ENCODE measurements around the gene GTF3C2. TPM values are rescaled to one million over a fixed set of nuclear protein-coding genes. Genes with fewer than 3 reads are reported as not detected.

GTF3C2 gene
- total and polyA plus RNA-seq, 3 experiments from 2014 or later, result 43.5 to 81.7 (median 76.7) TPM

- Histone ChIP-seq H3K27me3 (ENCODE audit: insufficient read depth, low read length, poor library complexity, severe bottlenecking) (no peaks in the 10 kb centered on the region), H3K4me3 (ENCODE audit: low read length) (no peak overlapping the region), H3K36me3 (ENCODE audit: insufficient read depth, low read length) (no peaks in the 10 kb centered on the region), H3K4me1 (ENCODE audit: insufficient read depth, low read length) (no peaks in the 10 kb centered on the region), H3K27ac (ENCODE audit: low read depth, low read length) (no peak overlapping the region), H3K9me3 (ENCODE audit: low read length) (no peaks in the 10 kb centered on the region)
- ChIA-PET POLR2A (no interaction called here), CTCF (interaction anchor here (0.9 to 2.3 kb wide), 2 partner anchors 116 to 324 kb away, joined by 3 to 5 read pairs; no protein-coding TSS in a partner anchor)
- DNase-seq, result no peak
- no peak overlapping the region for H3K27ac Mint-ChIP-seq
- H3K36me3 Mint-ChIP-seq, result no peaks in the 10 kb centered on the region
- H3K27me3 Mint-ChIP-seq, result peaks cover 15 to 60% of the 10 kb centered on the region in 2 donors
- no peaks in the 10 kb centered on the region for H3K4me1 Mint-ChIP-seq
- H3K4me3 Mint-ChIP-seq, result no peak overlapping the region
- no peaks in the 10 kb centered on the region for H3K9me3 Mint-ChIP-seq
Measured at GRCh38 chr2:27285481-27285880, 71.1 kb downstream of the GTF3C2 start.

DNA sequence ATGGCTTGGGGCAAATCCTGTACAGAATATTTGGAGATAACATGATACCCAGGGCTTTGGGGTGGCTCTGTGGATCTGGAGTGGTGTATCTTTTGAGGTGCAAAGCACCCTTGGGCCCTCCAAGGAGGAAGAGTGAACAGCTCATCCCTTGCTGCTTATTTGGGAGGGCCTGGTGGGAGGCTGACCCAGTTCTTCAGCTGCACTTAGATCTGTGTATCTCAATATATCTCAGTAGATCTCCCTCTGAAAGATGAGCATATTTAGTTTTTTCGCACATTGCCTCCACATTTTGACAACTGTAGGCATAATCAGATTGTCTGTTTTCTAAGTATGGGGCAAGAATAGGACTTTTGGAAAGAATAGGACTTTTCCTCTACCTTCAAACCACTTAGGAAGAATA, 71.6 kb downstream of the GTF3C2 start:
- H3K36me3 ChIP-seq (ENCODE audit: insufficient read depth, low read length), result no peaks in the 10 kb centered on the region
- CTCF ChIA-PET, result interaction anchor here (0.6 to 2.3 kb wide), 3 partner anchors 115 to 323 kb away, joined by 3 to 5 read pairs (median 3); no protein-coding TSS in a partner anchor
- POLR2A ChIA-PET, result no interaction called here
- no peak overlapping the region for H3K4me3 ChIP-seq (ENCODE audit: low read length)
- H3K4me1 Mint-ChIP-seq, result peaks cover under 1 to 2% (median 1%) of the 10 kb centered on the region in 3 donors
- no peak for DNase-seq
- no peak overlapping the region for H3K27ac ChIP-seq (ENCODE audit: low read depth, low read length)
- no peaks in the 10 kb centered on the region for H3K9me3 ChIP-seq (ENCODE audit: low read length)
- H3K4me3 Mint-ChIP-seq, result no peak overlapping the region
- no peaks in the 10 kb centered on the region for H3K27me3 ChIP-seq (ENCODE audit: insufficient read depth, low read length, poor library complexity, severe bottlenecking)
- H3K4me1 ChIP-seq (ENCODE audit: insufficient read depth, low read length), result no peaks in the 10 kb centered on the region
- no peak overlapping the region for H3K27ac Mint-ChIP-seq
- H3K36me3 Mint-ChIP-seq, result no peaks in the 10 kb centered on the region
- no peaks in the 10 kb centered on the region for H3K9me3 Mint-ChIP-seq
- peaks cover 15 to 65% of the 10 kb centered on the region in 2 donors for H3K27me3 Mint-ChIP-seq

DNA sequence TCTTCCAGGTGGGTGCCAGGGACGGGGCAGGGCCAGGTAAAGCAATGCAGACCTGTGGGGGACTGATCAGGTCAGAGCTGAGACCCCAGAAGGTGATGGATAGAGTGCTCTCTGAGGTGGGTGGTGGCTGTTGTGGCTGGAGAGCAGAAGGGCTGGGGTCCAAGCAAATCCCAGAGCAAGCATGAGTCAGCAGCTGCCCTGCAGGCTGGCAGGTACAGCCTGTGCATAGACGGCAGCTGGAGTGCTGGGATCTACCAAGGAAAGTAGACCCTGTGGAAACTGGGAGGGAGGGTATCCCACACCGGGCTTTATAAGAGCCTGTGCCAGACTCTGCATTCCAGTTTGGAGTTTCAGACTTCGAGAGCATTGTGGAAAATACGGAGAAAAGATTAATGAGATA, 73.7 kb downstream of the GTF3C2 start:
- ChIA-PET CTCF (interaction anchor here (0.7 to 4.7 kb wide), 5 partner anchors 20 to 322 kb away, joined by 3 to 84 read pairs (median 10); no protein-coding TSS in a partner anchor), POLR2A (no interaction called here)
- Mint-ChIP-seq H3K36me3 (no peaks in the 10 kb centered on the region), H3K4me3 (no peak overlapping the region), H3K4me1 (peaks cover 2 to 5% (median 4%) of the 10 kb centered on the region in 3 donors), H3K9me3 (no peaks in the 10 kb centered on the region), H3K27ac (no peak overlapping the region), H3K27me3 (peaks cover 17 to 61% of the 10 kb centered on the region in 2 donors)
- no peak for DNase-seq
- H3K4me3 ChIP-seq (ENCODE audit: low read length), result no peak overlapping the region
- no peaks in the 10 kb centered on the region for H3K27me3 ChIP-seq (ENCODE audit: insufficient read depth, low read length, poor library complexity, severe bottlenecking)
- H3K4me1 ChIP-seq (ENCODE audit: insufficient read depth, low read length), result no peaks in the 10 kb centered on the region
- no peaks in the 10 kb centered on the region for H3K9me3 ChIP-seq (ENCODE audit: low read length)
- no peaks in the 10 kb centered on the region for H3K36me3 ChIP-seq (ENCODE audit: insufficient read depth, low read length)
- H3K27ac ChIP-seq (ENCODE audit: low read depth, low read length), result no peak overlapping the region

DNA sequence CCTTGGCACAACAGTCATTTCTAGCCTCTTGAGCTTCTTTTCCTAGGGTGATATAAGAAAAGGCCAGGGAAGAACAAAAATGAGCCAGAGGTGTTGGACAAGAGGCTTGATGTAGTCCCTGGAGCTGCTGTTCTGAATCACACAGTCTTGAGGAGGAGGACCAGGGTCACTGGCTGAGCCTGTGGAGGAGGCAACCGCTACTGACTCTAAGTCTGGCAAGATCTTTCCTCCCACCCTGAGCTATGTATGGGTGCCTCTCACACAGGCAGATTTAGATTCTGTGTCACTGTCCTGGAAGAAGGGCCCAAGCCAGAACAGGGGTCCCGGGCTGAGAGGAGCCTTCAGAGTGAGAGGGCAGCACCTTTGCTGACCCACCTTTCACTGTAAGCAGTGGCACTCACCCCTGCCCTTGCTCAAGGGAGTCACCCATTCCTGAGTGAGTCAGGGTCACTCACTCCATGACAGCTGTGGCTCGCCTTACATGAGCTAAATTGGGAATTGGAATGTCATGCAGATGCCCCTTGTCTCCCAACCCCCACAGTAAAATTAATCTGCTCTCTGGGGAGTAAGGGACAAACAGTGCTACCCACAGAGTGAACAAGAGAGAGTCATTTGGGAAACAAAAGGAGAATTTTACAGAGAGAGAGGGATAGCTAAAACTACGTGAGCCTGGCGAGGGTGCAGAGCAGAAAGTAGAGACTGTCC, 74.6 kb downstream of the GTF3C2 start, which contains the start of gene TRIM54:
TRIM54 (plus strand) TSS at position 575 of the 705 bp plus-strand sequence. CDS start 303 bp downstream, outside the sequence.
- no peak for DNase-seq
- Mint-ChIP-seq H3K36me3 (no peaks in the 10 kb centered on the region), H3K4me1 (peaks cover 2 to 5% (median 4%) of the 10 kb centered on the region in 3 donors), H3K27me3 (peaks cover 20 to 65% of the 10 kb centered on the region in 2 donors), H3K27ac (peak within 1 kb of the TSS in 1 of 8 donors; percentile 36), H3K9me3 (no peaks in the 10 kb centered on the region), H3K4me3 (no peak within 1 kb of the TSS)
- no peaks in the 10 kb centered on the region for H3K27me3 ChIP-seq (ENCODE audit: insufficient read depth, low read length, poor library complexity, severe bottlenecking)
- H3K9me3 ChIP-seq (ENCODE audit: low read length), result no peaks in the 10 kb centered on the region
- H3K4me1 ChIP-seq (ENCODE audit: insufficient read depth, low read length), result no peaks in the 10 kb centered on the region
- ChIA-PET POLR2A (interaction anchor here (0.6 kb wide), 1 partner anchor 201 kb away, joined by 4 read pairs; no protein-coding TSS in a partner anchor), CTCF (interaction anchor here (1.2 to 4.7 kb wide), 4 partner anchors 17 to 321 kb away, joined by 10 to 84 read pairs (median 42); partner anchors contain the start of gene SLC30A3)
- no peak within 1 kb of the TSS for H3K27ac ChIP-seq (ENCODE audit: low read depth, low read length)
- H3K36me3 ChIP-seq (ENCODE audit: insufficient read depth, low read length), result no peaks in the 10 kb centered on the region
- H3K4me3 ChIP-seq (ENCODE audit: low read length), result no peak within 1 kb of the TSS

GRCh38 chr2:27281442-27281841, 75.1 kb downstream of the GTF3C2 start:
- H3K4me1 ChIP-seq (ENCODE audit: insufficient read depth, low read length), result no peaks in the 10 kb centered on the region
- H3K27ac ChIP-seq (ENCODE audit: low read depth, low read length), result no peak overlapping the region
- H3K4me3 Mint-ChIP-seq, result no peak overlapping the region
- no peaks in the 10 kb centered on the region for H3K36me3 ChIP-seq (ENCODE audit: insufficient read depth, low read length)
- CTCF ChIA-PET, result interaction anchor here (1.2 to 4.7 kb wide), 6 partner anchors 10 to 320 kb away, joined by 6 to 84 read pairs (median 26); partner anchors contain the start of gene SLC30A3
- DNase-seq, result no peak
- peaks cover 21 to 65% of the 10 kb centered on the region in 2 donors for H3K27me3 Mint-ChIP-seq
- H3K27me3 ChIP-seq (ENCODE audit: insufficient read depth, low read length, poor library complexity, severe bottlenecking), result no peaks in the 10 kb centered on the region
- H3K4me1 Mint-ChIP-seq, result peaks cover 2 to 5% (median 4%) of the 10 kb centered on the region in 3 donors
- no peak overlapping the region for H3K4me3 ChIP-seq (ENCODE audit: low read length)
- no peaks in the 10 kb centered on the region for H3K9me3 Mint-ChIP-seq
- no peaks in the 10 kb centered on the region for H3K9me3 ChIP-seq (ENCODE audit: low read length)
- no peaks in the 10 kb centered on the region for H3K36me3 Mint-ChIP-seq
- no peak overlapping the region for H3K27ac Mint-ChIP-seq
- POLR2A ChIA-PET, result interaction anchor here (0.6 kb wide), 1 partner anchor 201 kb away, joined by 4 read pairs; no protein-coding TSS in a partner anchor

GRCh38 chr2:27280826-27281225, 75.7 kb downstream of the GTF3C2 start:
- Mint-ChIP-seq H3K4me1 (peaks cover 2 to 5% (median 4%) of the 10 kb centered on the region in 3 donors), H3K4me3 (no peak overlapping the region), H3K27me3 (peaks cover 21 to 64% of the 10 kb centered on the region in 2 donors), H3K9me3 (no peaks in the 10 kb centered on the region), H3K27ac (no peak overlapping the region), H3K36me3 (no peaks in the 10 kb centered on the region)
- Histone ChIP-seq H3K9me3 (ENCODE audit: low read length) (no peaks in the 10 kb centered on the region), H3K36me3 (ENCODE audit: insufficient read depth, low read length) (no peaks in the 10 kb centered on the region), H3K4me3 (ENCODE audit: low read length) (no peak overlapping the region), H3K4me1 (ENCODE audit: insufficient read depth, low read length) (no peaks in the 10 kb centered on the region), H3K27ac (ENCODE audit: low read depth, low read length) (no peak overlapping the region), H3K27me3 (ENCODE audit: insufficient read depth, low read length, poor library complexity, severe bottlenecking) (no peaks in the 10 kb centered on the region)
- POLR2A ChIA-PET, result no interaction called here
- CTCF ChIA-PET, result interaction anchor here (1.1 to 4.7 kb wide), 8 partner anchors 10 to 434 kb away, joined by 3 to 84 read pairs (median 14); partner anchors contain the start of gene SLC30A3
- no peak for DNase-seq

- Mint-ChIP-seq H3K4me1 (peaks cover 2 to 5% (median 4%) of the 10 kb centered on the region in 3 donors), H3K36me3 (no peaks in the 10 kb centered on the region), H3K27ac (no peak overlapping the region), H3K27me3 (peaks cover 21 to 58% of the 10 kb centered on the region in 2 donors), H3K9me3 (no peaks in the 10 kb centered on the region), H3K4me3 (no peak overlapping the region)
- POLR2A ChIA-PET, result no interaction called here
- no peaks in the 10 kb centered on the region for H3K27me3 ChIP-seq (ENCODE audit: insufficient read depth, low read length, poor library complexity, severe bottlenecking)
- no peaks in the 10 kb centered on the region for H3K36me3 ChIP-seq (ENCODE audit: insufficient read depth, low read length)
- no peak overlapping the region for H3K27ac ChIP-seq (ENCODE audit: low read depth, low read length)
- no peak overlapping the region for H3K4me3 ChIP-seq (ENCODE audit: low read length)
- H3K9me3 ChIP-seq (ENCODE audit: low read length), result no peaks in the 10 kb centered on the region
- no peaks in the 10 kb centered on the region for H3K4me1 ChIP-seq (ENCODE audit: insufficient read depth, low read length)
- no peak for DNase-seq
- CTCF ChIA-PET, result interaction anchor here (0.6 to 4.7 kb wide), 5 partner anchors 19 to 261 kb away, joined by 3 to 42 read pairs (median 4); no protein-coding TSS in a partner anchor
Measured at GRCh38 chr2:27278010-27278409, 78.6 kb downstream of the GTF3C2 start.
